Heart right ventricle (tissue), 16 donors: Measurements from ENCODE around the gene PRICKLE2. TPM values are rescaled to one million over a fixed set of nuclear protein-coding genes. Genes with fewer than 3 reads are reported as not detected.

Experiments
- ATAC-seq, 8 donors: fragments of 200-7000 bp; cut with Tn5 transposase; one replicate each; pipeline ENCODE4 v1.9.1; 2020; ENCODE audit warnings: mild to moderate bottlenecking in 8 of 8, moderate library complexity in 8 of 8, moderate number of reproducible peaks in 1 of 8
- DNase-seq, 2 donors: peaks; one replicate each; pipeline ENCODE4 v3.0.0-alpha.2; 2020
- H3K27ac ChIP-seq, 10 donors: fragments of 200-600 bp; sonication (generic) in 2 of 10; one replicate each; pipeline versions ENCODE4 v1.5.0 to v1.8.0; 2020 to 2022; ENCODE audit warnings: mild to moderate bottlenecking in 3 of 10
- H3K27me3 ChIP-seq, 7 donors: fragments of 200-600 bp; one replicate each; pipeline ENCODE4 v1.8.0; 2021 to 2022; ENCODE audit warnings: mild to moderate bottlenecking in 2 of 7
- H3K36me3 ChIP-seq, 9 donors: fragments of 200-600 bp; sonication (generic) in 1 of 9; one replicate each; pipeline versions ENCODE4 v1.5.0 to v1.8.0; 2020 to 2022; ENCODE audit warnings: mild to moderate bottlenecking in 2 of 9
- H3K4me1 ChIP-seq, 9 donors: fragments of 200-600 bp; sonication (generic) in 1 of 9; one replicate each; pipeline versions ENCODE4 v1.5.0 to v1.8.0; 2020 to 2022; ENCODE audit warnings: mild to moderate bottlenecking in 4 of 9
- H3K4me3 ChIP-seq, 10 donors: fragments of 200-600 bp; sonication (generic) in 2 of 10; one replicate each; pipeline versions ENCODE4 v1.5.0 to v1.8.0; 2020 to 2022; ENCODE audit warnings: mild to moderate bottlenecking in 7 of 10, moderate library complexity in 2 of 10
- H3K9me3 ChIP-seq, 11 donors: fragments of 200-600 bp in 10 of 11; sonication (generic) in 2 of 11; one replicate each; pipeline versions ENCODE4 v1.5.0 to v1.8.0; 2013 to 2022; ENCODE audit warnings: mild to moderate bottlenecking in 2 of 11, control low read depth in 1 of 11, moderate library complexity in 1 of 11
- CTCF ChIP-seq, 9 donors: fragments of 200-600 bp; sonication (generic) in 2 of 9; IDR thresholded peaks; one replicate each; pipeline versions ENCODE4 v1.5.0 to v1.8.0; 2021 to 2022; ENCODE audit warnings: antibody characterized with exemption in 9 of 9, mild to moderate bottlenecking in 5 of 9, moderate library complexity in 1 of 9
- WGBS, 2 donors: extraction: QIAGEN DNeasy Blood & Tissue Kit; methylation state at CpG; one replicate each; pipeline ENCODE4 v1.1.7; 2013; ENCODE audit warnings: inconsistent platforms in 1 of 2; 5-methylcytosine and 5-hydroxymethylcytosine counted together
- intact Hi-C, 10 donors: fragments of 100-400 bp; cut with DNase I; formaldehyde crosslinking; loops; one replicate each; pipeline versions ENCODE4 v1.11.1 to v1.14.2; 2022
- polyA plus RNA-seq, 2 donors: library from polyadenylated mRNA; stranded (reverse); fragments of 200-250 nt; gene quantifications; one replicate each; pipeline ENCODE4 v1.2.3, GENCODE V29; 2013
- total RNA-seq, 10 donors: library from RNA; stranded (reverse); fragmentation: NEBNext Ultra II Directional in 3 of 10; extraction: Animal tissue kit (Norgen Biotek cat#: 25700) in 3 of 10; gene quantifications; one replicate each; pipeline versions ENCODE4 v1.2.1 to v1.2.4, GENCODE V29; 2021 to 2023
- donor health status: Arrhythmogenic right ventricular cardiomyopathy.
- donor health status: ischemic (EF 13 %, LVEDD 7.1; RV severe dilation, severe dysfunction).
- donor health status: healthy with polysubstance abuse.
- donor health status: DM: no; HTN: yes; CAD: no.
- donor health status: DM: no; HTN: no; CAD: no.
- donor health status: ischemic (EF 25% LVEDD 6.9; RV normal size, moderate dysfunction).
- donor health status: ischemic (EF 25% LVEDD 5.7; RV mildly dilated, moderate dysfunction).
- donor health status: healthy.
- donor health status: DM: yes; HTN: yes; CAD: no.
- donor health status: Ischemic cardiomyopathy.
- donor health status: ischemic (EF 35%, LVEDD 5.7; RV mildly dilated, moderate dysfunction).
- donor health status: nonischemic (EF 11% LVEDD 7.7; RV severe dilation, severe dysfunction).
- donor health status: DM: yes; HTN: yes; CAD: no.
- donor health status: PGD.
- donor health status: ischemic (EF 29% LVEDD 5.4; RV normal size, mild dysfunction).
- donor health status: nonischemic (EF 23%, LVEDD 6.1; RV moderate dilation, normal function).

PRICKLE2 gene
- total and polyA plus RNA-seq, 12 donors = 1.8 to 12.2 (median 8.1) TPM

- ATAC-seq (no peak), DNase-seq (no peak)
- intact Hi-C loops = no loop called here
- WGBS, 2 donors = 95 to 96% methylated on average over 2 of the region's 2 CpGs
- TF ChIP-seq CTCF (IDR thresholded peaks at IDR 0.05) = no peak
- no peak overlapping the region for H3K4me3 ChIP-seq
- H3K27ac ChIP-seq = no peak overlapping the region
- H3K36me3 ChIP-seq = peaks cover 0 to 47% (median 8%) of the 10 kb centered on the region in 9 donors
- no peaks in the 10 kb centered on the region for H3K4me1 ChIP-seq
- no peaks in the 10 kb centered on the region for H3K9me3 ChIP-seq
- no peaks in the 10 kb centered on the region for H3K27me3 ChIP-seq
Measured at GRCh38 chr3:64102147-64102546, 123.1 kb downstream of the PRICKLE2 start.

- Histone ChIP-seq H3K4me3 (no peak overlapping the region), H3K27me3 (no peaks in the 10 kb centered on the region), H3K9me3 (no peaks in the 10 kb centered on the region), H3K4me1 (peaks cover 0 to 9% (median 0%) of the 10 kb centered on the region in 9 donors), H3K36me3 (peaks cover 0 to 54% (median 8%) of the 10 kb centered on the region in 9 donors), H3K27ac (no peak overlapping the region)
- no peak for DNase-seq
- WGBS, 2 donors = 96 to 99% methylated on average over 26 of the region's 26 CpGs
- intact Hi-C loops = loop anchor here in 1 of 10 donors (1.0 kb wide), 1 partner anchor 11 kb away; no protein-coding TSS in a partner anchor
- no peak for ATAC-seq
- no peak for TF ChIP-seq CTCF (IDR thresholded peaks at IDR 0.05)
Measured at GRCh38 chr3:64099316-64099715, 126.0 kb downstream of the PRICKLE2 start.

GRCh38 chr3:64098670-64099069 lies 126.6 kb downstream of the PRICKLE2 start:
- DNase-seq (no peak), ATAC-seq (no peak)
- Histone ChIP-seq H3K27me3 (no peaks in the 10 kb centered on the region), H3K4me3 (no peak overlapping the region), H3K36me3 (peaks cover 0 to 54% (median 8%) of the 10 kb centered on the region in 9 donors), H3K4me1 (peaks cover 0 to 9% (median 0%) of the 10 kb centered on the region in 9 donors), H3K9me3 (no peaks in the 10 kb centered on the region), H3K27ac (no peak overlapping the region)
- intact Hi-C loops = loop anchor here in 1 of 10 donors (1.0 kb wide), 1 partner anchor 10 kb away; no protein-coding TSS in a partner anchor
- no peak for TF ChIP-seq CTCF (IDR thresholded peaks at IDR 0.05)
- 79 to 87% methylated on average over 3 of the region's 3 CpGs for WGBS, 2 donors

GRCh38 chr3:64097920-64098319 lies 127.3 kb downstream of the PRICKLE2 start:
- WGBS, 2 donors = 79 to 80% methylated on average over 5 of the region's 5 CpGs
- ATAC-seq (no peak), DNase-seq (no peak)
- Histone ChIP-seq H3K36me3 (peaks cover 0 to 54% (median 8%) of the 10 kb centered on the region in 9 donors), H3K4me1 (peaks cover 0 to 9% (median 0%) of the 10 kb centered on the region in 9 donors), H3K4me3 (no peak overlapping the region), H3K9me3 (no peaks in the 10 kb centered on the region), H3K27me3 (no peaks in the 10 kb centered on the region), H3K27ac (no peak overlapping the region)
- TF ChIP-seq CTCF (IDR thresholded peaks at IDR 0.05) = no peak
- intact Hi-C loops = no loop called here
